ENCODE data around the gene PRDM16. TPM values are rescaled to one million over a fixed set of nuclear protein-coding genes. Genes with fewer than 3 reads are reported as not detected.

Gene PRDM16
- total RNA-seq, 1 donor from 2014 or later = not detected

DNA sequence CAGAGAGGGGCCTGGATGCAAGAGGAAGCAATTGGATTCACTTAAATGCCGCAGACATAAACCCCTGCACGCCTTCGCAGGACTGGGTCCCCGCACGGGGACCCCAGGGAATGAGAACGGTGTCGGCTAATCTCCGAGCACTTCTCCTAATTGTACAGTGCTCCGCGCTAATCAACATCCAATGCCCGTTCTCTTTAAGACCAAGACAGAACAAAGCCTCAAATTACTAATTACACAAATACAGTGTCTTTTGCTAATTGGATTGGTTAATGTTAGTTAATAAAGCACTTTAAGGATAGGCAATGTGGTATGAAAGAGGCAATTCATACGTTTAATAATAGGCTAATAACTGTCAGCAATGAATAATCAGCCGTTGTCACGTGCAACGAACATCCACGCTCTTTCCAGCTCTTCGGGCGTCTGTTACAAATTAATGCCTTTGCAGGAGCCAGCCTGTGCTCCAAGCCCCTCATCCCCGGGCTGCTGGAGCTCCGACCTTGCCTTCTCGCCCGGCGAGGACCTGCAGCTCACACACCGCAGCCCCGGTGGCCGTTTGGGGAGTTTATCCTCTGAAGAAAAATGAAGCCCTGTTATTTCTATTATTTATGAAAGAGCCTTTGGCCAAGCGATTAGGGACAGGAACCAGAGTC lies 157.8 kb downstream of the PRDM16 start:
- no peaks in the 10 kb centered on the region for H3K4me1 Mint-ChIP-seq (ENCODE audit: low read depth)

GRCh38 chr1:3227351-3227704 lies 158.3 kb downstream of the PRDM16 start:
- Mint-ChIP-seq H3K27me3 (ENCODE audit: low read depth) (no peaks in the 10 kb centered on the region), H3K27ac (no peak overlapping the region), H3K4me3 (ENCODE audit: low read depth) (no peak overlapping the region), H3K36me3 (ENCODE audit: low read depth) (no peaks in the 10 kb centered on the region), H3K4me1 (ENCODE audit: low read depth) (no peaks in the 10 kb centered on the region), H3K9me3 (no peaks in the 10 kb centered on the region)
- no peak for DNase-seq (ENCODE audit: low spot score)
- intact Hi-C loops (cut with micrococcal nuclease) = no loop called here

More for the DNA sequence above, 157.8 kb downstream of the PRDM16 start:
- H3K27me3 Mint-ChIP-seq (ENCODE audit: low read depth) = no peaks in the 10 kb centered on the region
- no peak overlapping the region for H3K27ac Mint-ChIP-seq
- H3K4me3 Mint-ChIP-seq (ENCODE audit: low read depth) = no peak overlapping the region
- H3K9me3 Mint-ChIP-seq = no peaks in the 10 kb centered on the region
- no peak for DNase-seq (ENCODE audit: low spot score)
- no peaks in the 10 kb centered on the region for H3K36me3 Mint-ChIP-seq (ENCODE audit: low read depth)
- intact Hi-C loops (cut with micrococcal nuclease) = no loop called here

DNA sequence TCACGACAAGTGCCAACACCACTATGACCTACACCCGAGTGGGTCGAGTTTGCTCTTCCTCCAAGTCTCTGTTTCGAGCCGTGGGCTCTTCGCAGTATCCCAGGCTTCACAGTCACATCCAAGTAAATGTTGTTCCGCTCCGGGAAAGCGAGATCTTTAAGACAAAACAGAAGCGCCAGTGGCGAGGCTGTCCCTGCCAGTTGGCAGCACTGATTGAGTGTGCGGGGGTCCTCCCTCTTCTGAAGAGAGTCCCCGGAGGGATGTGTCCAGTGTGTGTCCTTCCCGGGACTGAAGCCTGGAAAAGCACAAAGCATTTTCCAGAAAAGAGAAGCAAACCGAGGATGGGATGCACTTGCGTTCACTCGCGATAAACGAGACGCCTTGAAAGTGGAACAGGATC lies 158.9 kb downstream of the PRDM16 start:
- H3K36me3 Mint-ChIP-seq (ENCODE audit: low read depth) = no peaks in the 10 kb centered on the region
- H3K4me3 Mint-ChIP-seq (ENCODE audit: low read depth) = no peak overlapping the region
- H3K4me1 Mint-ChIP-seq (ENCODE audit: low read depth) = no peaks in the 10 kb centered on the region
- DNase-seq (ENCODE audit: low spot score) = no peak
- no peaks in the 10 kb centered on the region for H3K27me3 Mint-ChIP-seq (ENCODE audit: low read depth)
- no peaks in the 10 kb centered on the region for H3K9me3 Mint-ChIP-seq
- H3K27ac Mint-ChIP-seq = no peak overlapping the region
- intact Hi-C loops (cut with micrococcal nuclease) = no loop called here

DNA sequence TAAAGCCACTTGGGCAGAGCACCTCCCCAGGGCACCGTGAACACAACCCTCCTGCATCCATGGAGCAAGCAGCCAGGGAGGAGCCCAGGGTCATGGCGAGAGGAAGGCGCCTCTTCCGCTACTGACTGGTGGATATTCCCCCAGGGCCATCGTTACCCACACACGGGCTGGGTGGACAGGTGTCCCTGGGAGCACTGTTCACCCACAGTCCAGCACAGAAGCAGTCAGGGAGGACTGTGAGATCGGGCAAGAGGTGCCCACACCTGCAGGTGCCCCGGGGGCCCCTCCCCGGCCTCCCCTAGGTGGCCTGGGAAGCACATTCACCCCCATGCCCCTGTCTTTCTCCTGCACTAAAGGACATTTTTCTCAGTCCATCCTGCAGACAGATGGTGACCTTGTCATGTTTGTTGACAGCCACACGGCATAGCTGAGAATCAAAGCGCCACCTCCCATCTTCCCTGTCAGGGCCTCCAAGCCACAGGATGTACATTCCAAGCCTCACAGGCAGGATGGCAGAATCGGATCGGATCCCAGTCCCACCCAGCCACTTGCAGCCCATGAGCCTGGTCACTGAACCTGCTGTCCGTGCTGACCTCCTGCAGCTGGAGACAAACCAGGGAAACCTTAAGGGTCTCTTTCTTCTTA lies 160.2 kb downstream of the PRDM16 start:
- no peaks in the 10 kb centered on the region for H3K36me3 Mint-ChIP-seq (ENCODE audit: low read depth)
- intact Hi-C loops (cut with micrococcal nuclease) = no loop called here
- DNase-seq (ENCODE audit: low spot score) = no peak
- H3K27ac Mint-ChIP-seq = no peak overlapping the region
- no peak overlapping the region for H3K4me3 Mint-ChIP-seq (ENCODE audit: low read depth)
- H3K9me3 Mint-ChIP-seq = no peaks in the 10 kb centered on the region
- H3K27me3 Mint-ChIP-seq (ENCODE audit: low read depth) = no peaks in the 10 kb centered on the region
- no peaks in the 10 kb centered on the region for H3K4me1 Mint-ChIP-seq (ENCODE audit: low read depth)

DNA sequence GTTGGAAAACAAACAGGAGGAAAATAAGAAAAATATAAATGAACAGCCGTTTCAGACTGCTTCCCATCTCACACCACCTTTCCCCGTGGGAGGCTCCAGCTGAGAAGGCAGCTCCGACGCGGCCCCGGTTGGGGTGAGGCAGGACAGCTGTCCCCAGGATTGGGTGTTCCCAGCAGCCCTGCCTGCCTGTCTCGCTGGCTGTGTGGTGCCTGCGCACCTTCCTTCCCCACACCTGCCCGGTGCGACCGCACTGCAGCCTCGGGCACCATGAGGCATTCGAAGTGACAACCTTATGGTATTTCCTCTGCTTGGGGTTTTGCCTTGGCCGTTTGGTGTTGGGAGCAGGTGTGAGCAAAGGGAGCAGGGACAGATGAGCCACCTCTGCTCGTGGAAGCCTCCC lies 161.6 kb downstream of the PRDM16 start:
- no peak for DNase-seq (ENCODE audit: low spot score)
- intact Hi-C loops (cut with micrococcal nuclease) = no loop called here
- Mint-ChIP-seq H3K9me3 (no peaks in the 10 kb centered on the region), H3K27me3 (ENCODE audit: low read depth) (no peaks in the 10 kb centered on the region), H3K27ac (no peak overlapping the region), H3K4me3 (ENCODE audit: low read depth) (no peak overlapping the region), H3K4me1 (ENCODE audit: low read depth) (no peaks in the 10 kb centered on the region), H3K36me3 (ENCODE audit: low read depth) (no peaks in the 10 kb centered on the region)

- H3K27me3 Mint-ChIP-seq (ENCODE audit: low read depth) = no peaks in the 10 kb centered on the region
- no peaks in the 10 kb centered on the region for H3K9me3 Mint-ChIP-seq
- no peak overlapping the region for H3K27ac Mint-ChIP-seq
- no peaks in the 10 kb centered on the region for H3K36me3 Mint-ChIP-seq (ENCODE audit: low read depth)
- intact Hi-C loops (cut with micrococcal nuclease) = no loop called here
- no peaks in the 10 kb centered on the region for H3K4me1 Mint-ChIP-seq (ENCODE audit: low read depth)
- DNase-seq (ENCODE audit: low spot score) = no peak
- no peak overlapping the region for H3K4me3 Mint-ChIP-seq (ENCODE audit: low read depth)
Measured at GRCh38 chr1:3231245-3231644, 162.2 kb downstream of the PRDM16 start.

GRCh38 chr1:3231826-3232225 lies 162.8 kb downstream of the PRDM16 start:
- H3K9me3 Mint-ChIP-seq = no peaks in the 10 kb centered on the region
- no peaks in the 10 kb centered on the region for H3K27me3 Mint-ChIP-seq (ENCODE audit: low read depth)
- no peak for DNase-seq (ENCODE audit: low spot score)
- no peak overlapping the region for H3K4me3 Mint-ChIP-seq (ENCODE audit: low read depth)
- H3K4me1 Mint-ChIP-seq (ENCODE audit: low read depth) = no peaks in the 10 kb centered on the region
- intact Hi-C loops (cut with micrococcal nuclease) = no loop called here
- no peak overlapping the region for H3K27ac Mint-ChIP-seq
- no peaks in the 10 kb centered on the region for H3K36me3 Mint-ChIP-seq (ENCODE audit: low read depth)

DNA sequence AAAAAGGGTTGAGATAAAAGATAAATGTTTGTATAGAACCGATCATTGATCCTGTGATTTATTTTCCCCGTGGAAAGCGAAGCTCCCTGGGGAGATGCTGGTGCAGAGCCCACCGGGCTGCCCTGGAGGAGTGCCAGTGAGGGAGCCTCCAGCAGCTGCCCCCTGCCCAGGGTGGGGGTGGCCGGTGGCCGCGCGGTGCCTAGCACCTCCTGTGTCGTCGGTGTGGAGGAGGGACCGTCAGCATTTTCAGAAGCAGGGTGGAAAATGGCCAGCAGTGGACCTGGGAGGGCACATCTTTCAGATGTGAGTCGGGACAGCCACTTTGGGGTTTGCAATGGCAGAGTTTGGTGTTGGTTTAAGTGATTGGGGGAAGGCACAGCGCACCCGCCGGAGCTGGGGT lies 164.0 kb downstream of the PRDM16 start:
- H3K9me3 Mint-ChIP-seq = no peaks in the 10 kb centered on the region
- H3K27ac Mint-ChIP-seq = no peak overlapping the region
- DNase-seq (ENCODE audit: low spot score) = no peak
- no peaks in the 10 kb centered on the region for H3K27me3 Mint-ChIP-seq (ENCODE audit: low read depth)
- H3K4me1 Mint-ChIP-seq (ENCODE audit: low read depth) = no peaks in the 10 kb centered on the region
- intact Hi-C loops (cut with micrococcal nuclease) = no loop called here
- no peaks in the 10 kb centered on the region for H3K36me3 Mint-ChIP-seq (ENCODE audit: low read depth)
- no peak overlapping the region for H3K4me3 Mint-ChIP-seq (ENCODE audit: low read depth)

- Mint-ChIP-seq H3K27ac (no peak overlapping the region), H3K36me3 (ENCODE audit: low read depth) (no peaks in the 10 kb centered on the region), H3K4me3 (ENCODE audit: low read depth) (no peak overlapping the region), H3K4me1 (ENCODE audit: low read depth) (no peaks in the 10 kb centered on the region), H3K27me3 (ENCODE audit: low read depth) (no peaks in the 10 kb centered on the region), H3K9me3 (no peaks in the 10 kb centered on the region)
- DNase-seq (ENCODE audit: low spot score) = no peak
- intact Hi-C loops (cut with micrococcal nuclease) = no loop called here
Measured at GRCh38 chr1:3233551-3233950, 164.5 kb downstream of the PRDM16 start.

- intact Hi-C loops (cut with micrococcal nuclease) = no loop called here
- Mint-ChIP-seq H3K4me3 (ENCODE audit: low read depth) (no peak overlapping the region), H3K27me3 (ENCODE audit: low read depth) (no peaks in the 10 kb centered on the region), H3K4me1 (ENCODE audit: low read depth) (no peaks in the 10 kb centered on the region), H3K9me3 (no peaks in the 10 kb centered on the region), H3K36me3 (ENCODE audit: low read depth) (no peaks in the 10 kb centered on the region), H3K27ac (no peak overlapping the region)
- DNase-seq (ENCODE audit: low spot score) = no peak
Measured at GRCh38 chr1:3234281-3234680, 165.3 kb downstream of the PRDM16 start.

DNA sequence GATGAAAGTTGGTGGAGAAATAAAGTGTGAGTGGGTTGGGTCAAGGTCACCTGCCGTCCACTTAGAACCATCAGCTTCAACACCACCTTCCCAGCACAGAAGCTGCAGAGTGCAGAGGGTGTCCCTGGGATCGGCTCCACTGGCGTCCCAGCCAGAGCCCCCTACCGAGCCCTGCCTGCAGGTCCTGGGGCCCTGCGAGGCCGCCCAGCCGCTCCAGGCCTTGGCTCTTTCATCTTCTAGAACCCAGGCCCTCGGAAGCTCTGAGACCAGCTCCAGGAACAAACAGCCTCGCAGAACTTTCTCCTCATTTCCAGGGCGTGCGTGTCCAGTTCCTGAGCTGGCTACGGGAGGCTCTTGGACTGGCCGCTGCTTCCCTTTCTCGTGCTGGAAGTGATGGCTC lies 166.0 kb downstream of the PRDM16 start:
- no peak for DNase-seq (ENCODE audit: low spot score)
- H3K36me3 Mint-ChIP-seq (ENCODE audit: low read depth) = no peaks in the 10 kb centered on the region
- no peaks in the 10 kb centered on the region for H3K9me3 Mint-ChIP-seq
- H3K4me3 Mint-ChIP-seq (ENCODE audit: low read depth) = no peak overlapping the region
- H3K4me1 Mint-ChIP-seq (ENCODE audit: low read depth) = no peaks in the 10 kb centered on the region
- intact Hi-C loops (cut with micrococcal nuclease) = no loop called here
- no peak overlapping the region for H3K27ac Mint-ChIP-seq
- no peaks in the 10 kb centered on the region for H3K27me3 Mint-ChIP-seq (ENCODE audit: low read depth)

DNA sequence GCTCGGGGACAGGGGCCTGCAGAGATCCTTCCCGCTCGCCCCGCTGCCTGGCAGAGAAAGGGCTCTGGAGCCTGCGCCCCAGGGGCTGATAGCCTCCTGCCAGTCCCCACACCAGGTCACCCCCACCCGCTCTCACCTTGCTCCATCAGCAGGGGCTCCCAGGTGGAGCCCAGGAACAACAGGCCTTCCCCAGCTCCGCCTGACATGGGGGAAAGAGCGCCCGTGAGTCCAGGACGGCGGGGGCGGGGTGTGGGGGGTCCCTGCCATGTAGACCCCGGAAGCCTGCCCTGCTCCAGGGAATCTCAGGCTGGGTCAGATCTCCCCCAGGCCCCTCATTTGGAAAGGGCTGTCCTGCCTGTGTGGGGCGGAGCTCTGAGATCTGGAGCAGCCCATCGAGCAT lies 166.5 kb downstream of the PRDM16 start:
- H3K27ac Mint-ChIP-seq = no peak overlapping the region
- DNase-seq (ENCODE audit: low spot score) = no peak

DNA sequence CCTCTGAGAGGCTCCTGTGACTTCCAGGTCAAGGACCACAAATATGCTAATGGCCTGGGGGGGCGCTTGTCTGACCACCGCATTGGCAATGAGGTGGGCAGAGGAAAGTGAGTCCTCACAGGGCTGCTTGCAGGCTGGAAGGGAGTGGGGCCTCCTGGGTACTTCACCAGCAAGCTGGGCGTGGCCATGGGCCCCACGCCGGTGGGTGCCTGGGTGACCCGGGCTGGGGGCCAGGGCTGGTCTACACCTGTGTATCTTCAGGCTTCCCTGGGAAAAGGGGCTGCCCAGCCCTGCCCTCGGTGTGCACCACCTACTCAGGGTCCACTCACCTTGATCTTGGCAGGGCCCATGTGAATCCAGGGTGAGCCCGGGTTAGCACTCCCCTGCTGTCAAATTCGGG lies 167.4 kb downstream of the PRDM16 start:
- Mint-ChIP-seq H3K4me1 (ENCODE audit: low read depth) (no peaks in the 10 kb centered on the region), H3K27me3 (ENCODE audit: low read depth) (no peaks in the 10 kb centered on the region), H3K36me3 (ENCODE audit: low read depth) (no peaks in the 10 kb centered on the region), H3K27ac (no peak overlapping the region), H3K9me3 (no peaks in the 10 kb centered on the region), H3K4me3 (ENCODE audit: low read depth) (no peak overlapping the region)
- no peak for DNase-seq (ENCODE audit: low spot score)
- intact Hi-C loops (cut with micrococcal nuclease) = no loop called here

More for the DNA sequence above, 166.5 kb downstream of the PRDM16 start:
- Mint-ChIP-seq H3K36me3 (ENCODE audit: low read depth) (no peaks in the 10 kb centered on the region), H3K9me3 (no peaks in the 10 kb centered on the region), H3K27me3 (ENCODE audit: low read depth) (no peaks in the 10 kb centered on the region), H3K4me1 (ENCODE audit: low read depth) (no peaks in the 10 kb centered on the region), H3K4me3 (ENCODE audit: low read depth) (no peak overlapping the region)
- intact Hi-C loops (cut with micrococcal nuclease) = no loop called here

GRCh38 chr1:3236955-3237354 lies 168.0 kb downstream of the PRDM16 start:
- intact Hi-C loops (cut with micrococcal nuclease) = no loop called here

More at GRCh38 chr1:3236955-3237354, 168.0 kb downstream of the PRDM16 start:
- no peaks in the 10 kb centered on the region for H3K36me3 Mint-ChIP-seq (ENCODE audit: low read depth)
- no peaks in the 10 kb centered on the region for H3K27me3 Mint-ChIP-seq (ENCODE audit: low read depth)
- no peaks in the 10 kb centered on the region for H3K4me1 Mint-ChIP-seq (ENCODE audit: low read depth)
- no peaks in the 10 kb centered on the region for H3K9me3 Mint-ChIP-seq
- DNase-seq (ENCODE audit: low spot score) = no peak
- no peak overlapping the region for H3K4me3 Mint-ChIP-seq (ENCODE audit: low read depth)
- no peak overlapping the region for H3K27ac Mint-ChIP-seq

Data from activated T-helper 2 cell treated with anti-CD3 and anti-CD28 coated beads, Interferon-gamma antibody, Interleukin-2, Interleukin-4, amounts not matched to agents 10 μg/mL and 5 μg/mL and 100 μg/mL, durations not matched to agents 14 hours and 24 hours and 36 hours (primary cell).